Heart right ventricle (tissue), 16 donors: Measurements from ENCODE around the gene CEBPA. TPM values are rescaled to one million over a fixed set of nuclear protein-coding genes. Genes with fewer than 3 reads are reported as not detected.

Experiments
- ATAC-seq, 8 donors: fragments of 200-7000 bp; cut with Tn5 transposase; one replicate each; pipeline ENCODE4 v1.9.1; 2020; ENCODE audit warnings: mild to moderate bottlenecking in 8 of 8, moderate library complexity in 8 of 8, moderate number of reproducible peaks in 1 of 8
- DNase-seq, 2 donors: peaks; one replicate each; pipeline ENCODE4 v3.0.0-alpha.2; 2020
- H3K27ac ChIP-seq, 10 donors: fragments of 200-600 bp; sonication (generic) in 2 of 10; one replicate each; pipeline versions ENCODE4 v1.5.0 to v1.8.0; 2020 to 2022; ENCODE audit warnings: mild to moderate bottlenecking in 3 of 10
- H3K27me3 ChIP-seq, 7 donors: fragments of 200-600 bp; one replicate each; pipeline ENCODE4 v1.8.0; 2021 to 2022; ENCODE audit warnings: mild to moderate bottlenecking in 2 of 7
- H3K36me3 ChIP-seq, 9 donors: fragments of 200-600 bp; sonication (generic) in 1 of 9; one replicate each; pipeline versions ENCODE4 v1.5.0 to v1.8.0; 2020 to 2022; ENCODE audit warnings: mild to moderate bottlenecking in 2 of 9
- H3K4me1 ChIP-seq, 9 donors: fragments of 200-600 bp; sonication (generic) in 1 of 9; one replicate each; pipeline versions ENCODE4 v1.5.0 to v1.8.0; 2020 to 2022; ENCODE audit warnings: mild to moderate bottlenecking in 4 of 9
- H3K4me3 ChIP-seq, 10 donors: fragments of 200-600 bp; sonication (generic) in 2 of 10; one replicate each; pipeline versions ENCODE4 v1.5.0 to v1.8.0; 2020 to 2022; ENCODE audit warnings: mild to moderate bottlenecking in 7 of 10, moderate library complexity in 2 of 10
- H3K9me3 ChIP-seq, 11 donors: fragments of 200-600 bp in 10 of 11; sonication (generic) in 2 of 11; one replicate each; pipeline versions ENCODE4 v1.5.0 to v1.8.0; 2013 to 2022; ENCODE audit warnings: mild to moderate bottlenecking in 2 of 11, control low read depth in 1 of 11, moderate library complexity in 1 of 11
- WGBS, 2 donors: extraction: QIAGEN DNeasy Blood & Tissue Kit; methylation state at CpG; one replicate each; pipeline ENCODE4 v1.1.7; 2013; ENCODE audit warnings: inconsistent platforms in 1 of 2; 5-methylcytosine and 5-hydroxymethylcytosine counted together
- intact Hi-C, 10 donors: fragments of 100-400 bp; cut with DNase I; formaldehyde crosslinking; loops; one replicate each; pipeline versions ENCODE4 v1.11.1 to v1.14.2; 2022
- polyA plus RNA-seq, 2 donors: library from polyadenylated mRNA; stranded (reverse); fragments of 200-250 nt; gene quantifications; one replicate each; pipeline ENCODE4 v1.2.3, GENCODE V29; 2013
- total RNA-seq, 10 donors: library from RNA; stranded (reverse); fragmentation: NEBNext Ultra II Directional in 3 of 10; extraction: Animal tissue kit (Norgen Biotek cat#: 25700) in 3 of 10; gene quantifications; one replicate each; pipeline versions ENCODE4 v1.2.1 to v1.2.4, GENCODE V29; 2021 to 2023
- TF ChIP-seq, protein P1 (sequence below), 9 donors: fragments of 200-600 bp; sonication (generic) in 2 of 9; IDR thresholded peaks; one replicate each; pipeline versions ENCODE4 v1.5.0 to v1.8.0; 2021 to 2022; ENCODE audit warnings: antibody characterized with exemption in 9 of 9, mild to moderate bottlenecking in 5 of 9, moderate library complexity in 1 of 9
- donor health status: Arrhythmogenic right ventricular cardiomyopathy.
- donor health status: ischemic (EF 13 %, LVEDD 7.1; RV severe dilation, severe dysfunction).
- donor health status: healthy with polysubstance abuse.
- donor health status: DM: no; HTN: yes; CAD: no.
- donor health status: DM: no; HTN: no; CAD: no.
- donor health status: ischemic (EF 25% LVEDD 6.9; RV normal size, moderate dysfunction).
- donor health status: ischemic (EF 25% LVEDD 5.7; RV mildly dilated, moderate dysfunction).
- donor health status: healthy.
- donor health status: DM: yes; HTN: yes; CAD: no.
- donor health status: Ischemic cardiomyopathy.
- donor health status: ischemic (EF 35%, LVEDD 5.7; RV mildly dilated, moderate dysfunction).
- donor health status: nonischemic (EF 11% LVEDD 7.7; RV severe dilation, severe dysfunction).
- donor health status: DM: yes; HTN: yes; CAD: no.
- donor health status: PGD.
- donor health status: ischemic (EF 29% LVEDD 5.4; RV normal size, mild dysfunction).
- donor health status: nonischemic (EF 23%, LVEDD 6.1; RV moderate dilation, normal function).

CEBPA gene
- total and polyA plus RNA-seq, 12 donors = 0.71 to 7.7 (median 3.5) TPM

GRCh38 chr19:33289261-33289660 is 13.1 kb downstream of the CEBPA start:
- Histone ChIP-seq H3K27ac (no peak overlapping the region), H3K4me3 (no peak overlapping the region), H3K9me3 (peaks cover 0 to 26% (median 9%) of the 10 kb centered on the region in 11 donors), H3K27me3 (peaks cover 0 to 34% (median 0%) of the 10 kb centered on the region in 7 donors), H3K4me1 (peaks cover 0 to 53% (median 0%) of the 10 kb centered on the region in 9 donors), H3K36me3 (no peaks in the 10 kb centered on the region)
- intact Hi-C loops = no loop called here
- no peak for ATAC-seq
- TF ChIP-seq, protein P1, sequence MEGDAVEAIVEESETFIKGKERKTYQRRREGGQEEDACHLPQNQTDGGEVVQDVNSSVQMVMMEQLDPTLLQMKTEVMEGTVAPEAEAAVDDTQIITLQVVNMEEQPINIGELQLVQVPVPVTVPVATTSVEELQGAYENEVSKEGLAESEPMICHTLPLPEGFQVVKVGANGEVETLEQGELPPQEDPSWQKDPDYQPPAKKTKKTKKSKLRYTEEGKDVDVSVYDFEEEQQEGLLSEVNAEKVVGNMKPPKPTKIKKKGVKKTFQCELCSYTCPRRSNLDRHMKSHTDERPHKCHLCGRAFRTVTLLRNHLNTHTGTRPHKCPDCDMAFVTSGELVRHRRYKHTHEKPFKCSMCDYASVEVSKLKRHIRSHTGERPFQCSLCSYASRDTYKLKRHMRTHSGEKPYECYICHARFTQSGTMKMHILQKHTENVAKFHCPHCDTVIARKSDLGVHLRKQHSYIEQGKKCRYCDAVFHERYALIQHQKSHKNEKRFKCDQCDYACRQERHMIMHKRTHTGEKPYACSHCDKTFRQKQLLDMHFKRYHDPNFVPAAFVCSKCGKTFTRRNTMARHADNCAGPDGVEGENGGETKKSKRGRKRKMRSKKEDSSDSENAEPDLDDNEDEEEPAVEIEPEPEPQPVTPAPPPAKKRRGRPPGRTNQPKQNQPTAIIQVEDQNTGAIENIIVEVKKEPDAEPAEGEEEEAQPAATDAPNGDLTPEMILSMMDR (IDR thresholded peaks at IDR 0.05) = no peak
- DNase-seq = no peak

- H3K4me3 ChIP-seq = no peak overlapping the region
- H3K27me3 ChIP-seq = peaks cover 0 to 28% (median 0%) of the 10 kb centered on the region in 7 donors
- peaks cover 0 to 47% (median 0%) of the 10 kb centered on the region in 9 donors for H3K4me1 ChIP-seq
- TF ChIP-seq, protein P1 (IDR thresholded peaks at IDR 0.05) = no peak
- no peak overlapping the region for H3K27ac ChIP-seq
- DNase-seq (no peak), ATAC-seq (no peak)
- WGBS, 2 donors = 35 to 83% methylated on average over 1 of the region's 1 CpG
- peaks cover 0 to 26% (median 9%) of the 10 kb centered on the region in 11 donors for H3K9me3 ChIP-seq
- no peaks in the 10 kb centered on the region for H3K36me3 ChIP-seq
- intact Hi-C loops = no loop called here
Observed at GRCh38 chr19:33288666-33289065, 13.7 kb downstream of the CEBPA start.

- H3K36me3 ChIP-seq = no peaks in the 10 kb centered on the region
- TF ChIP-seq, protein P1 (IDR thresholded peaks at IDR 0.05) = no peak
- peaks cover 0 to 27% (median 0%) of the 10 kb centered on the region in 7 donors for H3K27me3 ChIP-seq
- no peak overlapping the region for H3K4me3 ChIP-seq
- DNase-seq (no peak), ATAC-seq (no peak)
- peaks cover 0 to 26% (median 9%) of the 10 kb centered on the region in 11 donors for H3K9me3 ChIP-seq
- no peak overlapping the region for H3K27ac ChIP-seq
- peaks cover 0 to 39% (median 0%) of the 10 kb centered on the region in 9 donors for H3K4me1 ChIP-seq
- intact Hi-C loops = no loop called here
Observed at GRCh38 chr19:33287927-33288326, 14.4 kb downstream of the CEBPA start.

- no peaks in the 10 kb centered on the region for H3K36me3 ChIP-seq
- TF ChIP-seq, protein P1 (IDR thresholded peaks at IDR 0.05) = no peak
- H3K27ac ChIP-seq = peak overlapping the region in 1 of 10 donors; percentile 31
- DNase-seq (no peak), ATAC-seq (no peak)
- peaks cover 0 to 35% (median 0%) of the 10 kb centered on the region in 9 donors for H3K4me1 ChIP-seq
- WGBS, 2 donors = 79 to 83% methylated on average over 4 of the region's 4 CpGs
- intact Hi-C loops = no loop called here
- H3K9me3 ChIP-seq = peaks cover 0 to 26% (median 9%) of the 10 kb centered on the region in 11 donors
- no peak overlapping the region for H3K4me3 ChIP-seq
- peaks cover 0 to 23% (median 5%) of the 10 kb centered on the region in 7 donors for H3K27me3 ChIP-seq
Observed at GRCh38 chr19:33287438-33287837, 14.9 kb downstream of the CEBPA start.
